ENCODE data around the gene SON. TPM values are rescaled to one million over a fixed set of nuclear protein-coding genes. Genes with fewer than 3 reads are reported as not detected.
A peak's percentile ranks its signal among the peaks of the same experiment; 100 is the strongest.
"Not testable (repeated sequence)": the region's sequence is repeated elsewhere in the genome, so short reads cannot be mapped to it uniquely, and the experiment has no call there.

The SON gene
- total RNA-seq: 100 to 1,000 TPM; 307 to 362 TPM

- peaks cover 29 to 37% of the 10 kb centered on the region in 2 donors for H3K4me1 Mint-ChIP-seq (ENCODE audit: low read depth in 2 of 2)
- peaks cover 11% of the 10 kb centered on the region for H3K36me3 Mint-ChIP-seq
- H3K27me3 Mint-ChIP-seq: no peaks in the 10 kb centered on the region
- H3K4me3 Mint-ChIP-seq: peak within 1 kb of the TSS; percentile 91
- DNase-seq (ENCODE audit: low spot score) (peak; percentile 100), ATAC-seq (peak; percentile 98)
- H3K9me3 Mint-ChIP-seq: no peaks in the 10 kb centered on the region
- peak within 1 kb of the TSS; percentile 94 to 99 for H3K27ac Mint-ChIP-seq
These were observed at the start of gene SON for GRCh38 chr21:33542640-33543504. Gene SON, plus strand, starts transcription at chr21:33543038. Its CDS starts 55 bp downstream, at chr21:33543093.

GRCh38 chr21:33493756-33494155 is 49.1 kb upstream of the SON start:
- DNase-seq (ENCODE audit: low spot score) (no peak), ATAC-seq (no peak)
- no peak overlapping the region for H3K27ac Mint-ChIP-seq
- no peaks in the 10 kb centered on the region for H3K36me3 Mint-ChIP-seq
- no peaks in the 10 kb centered on the region for H3K9me3 Mint-ChIP-seq
- H3K27me3 Mint-ChIP-seq: peaks cover 6 to 8% of the 10 kb centered on the region in 2 donors
- H3K4me3 Mint-ChIP-seq: no peak overlapping the region
- peaks cover 11 to 12% of the 10 kb centered on the region in 2 donors for H3K4me1 Mint-ChIP-seq (ENCODE audit: low read depth in 2 of 2)

- ATAC-seq: no peak
- no peaks in the 10 kb centered on the region for H3K9me3 Mint-ChIP-seq
These were observed 47.1 kb upstream of the SON start for GRCh38 chr21:33495743-33496142.

GRCh38 chr21:33496345-33496744 is 46.5 kb upstream of the SON start:
- Mint-ChIP-seq H3K27ac (no peak overlapping the region), H3K36me3 (no peaks in the 10 kb centered on the region), H3K9me3 (no peaks in the 10 kb centered on the region), H3K27me3 (peaks cover 6 to 8% of the 10 kb centered on the region in 2 donors), H3K4me1 (ENCODE audit: low read depth in 2 of 2) (peaks cover 6 to 8% of the 10 kb centered on the region in 2 donors), H3K4me3 (no peak overlapping the region)
- DNase-seq (ENCODE audit: low spot score) (no peak), ATAC-seq (no peak)

More at GRCh38 chr21:33495743-33496142, 47.1 kb upstream of the SON start:
- Mint-ChIP-seq H3K4me1 (ENCODE audit: low read depth in 2 of 2) (peaks cover 9 to 12% of the 10 kb centered on the region in 2 donors), H3K36me3 (no peaks in the 10 kb centered on the region), H3K4me3 (no peak overlapping the region), H3K27me3 (peaks cover 6 to 8% of the 10 kb centered on the region in 2 donors), H3K27ac (no peak overlapping the region)
- no peak for DNase-seq (ENCODE audit: low spot score)

- no peaks in the 10 kb centered on the region for H3K9me3 Mint-ChIP-seq
- H3K27me3 Mint-ChIP-seq: no peaks in the 10 kb centered on the region
- H3K4me1 Mint-ChIP-seq (ENCODE audit: low read depth in 2 of 2): no peaks in the 10 kb centered on the region
- H3K4me3 Mint-ChIP-seq: no peak overlapping the region
- DNase-seq (ENCODE audit: low spot score) (no peak), ATAC-seq (no peak)
- peaks cover 19% of the 10 kb centered on the region for H3K36me3 Mint-ChIP-seq
- no peak overlapping the region for H3K27ac Mint-ChIP-seq
These were observed 37.0 kb upstream of the SON start for GRCh38 chr21:33505833-33506232.

- not testable (repeated sequence) for H3K4me3 Mint-ChIP-seq; H3K27me3 Mint-ChIP-seq; H3K9me3 Mint-ChIP-seq; ATAC-seq; H3K4me1 Mint-ChIP-seq (ENCODE audit: low read depth in 2 of 2); H3K27ac Mint-ChIP-seq; DNase-seq (ENCODE audit: low spot score)
- peaks cover 21% of the 10 kb centered on the region for H3K36me3 Mint-ChIP-seq
These were observed 35.8 kb upstream of the SON start for GRCh38 chr21:33507003-33507402.

GRCh38 chr21:33510826-33511225 is 32.0 kb upstream of the SON start:
- peaks cover 7 to 17% of the 10 kb centered on the region in 2 donors for H3K4me1 Mint-ChIP-seq (ENCODE audit: low read depth in 2 of 2)
- no peaks in the 10 kb centered on the region for H3K9me3 Mint-ChIP-seq
- no peak for ATAC-seq
- no peak for DNase-seq (ENCODE audit: low spot score)
- no peaks in the 10 kb centered on the region for H3K27me3 Mint-ChIP-seq
- no peak overlapping the region for H3K27ac Mint-ChIP-seq
- H3K36me3 Mint-ChIP-seq: peaks cover 26% of the 10 kb centered on the region
- H3K4me3 Mint-ChIP-seq: no peak overlapping the region

- Mint-ChIP-seq H3K27me3 (no peaks in the 10 kb centered on the region), H3K4me3 (no peak overlapping the region), H3K4me1 (ENCODE audit: low read depth in 2 of 2) (peaks cover 7 to 21% of the 10 kb centered on the region in 2 donors), H3K27ac (no peak overlapping the region), H3K9me3 (no peaks in the 10 kb centered on the region), H3K36me3 (peaks cover 29% of the 10 kb centered on the region)
- no peak for ATAC-seq
- DNase-seq (ENCODE audit: low spot score): no peak
These were observed 31.2 kb upstream of the SON start for GRCh38 chr21:33511639-33512038.

GRCh38 chr21:33512481-33512880 is 30.4 kb upstream of the SON start:
- H3K27me3 Mint-ChIP-seq: no peaks in the 10 kb centered on the region
- H3K4me1 Mint-ChIP-seq (ENCODE audit: low read depth in 2 of 2): peaks cover 7 to 21% of the 10 kb centered on the region in 2 donors
- H3K4me3 Mint-ChIP-seq: no peak overlapping the region
- ATAC-seq: no peak
- no peak overlapping the region for H3K27ac Mint-ChIP-seq
- DNase-seq (ENCODE audit: low spot score): no peak
- H3K9me3 Mint-ChIP-seq: no peaks in the 10 kb centered on the region
- H3K36me3 Mint-ChIP-seq: peaks cover 31% of the 10 kb centered on the region

- H3K4me1 Mint-ChIP-seq (ENCODE audit: low read depth in 2 of 2): peaks cover 7 to 26% of the 10 kb centered on the region in 2 donors
- peaks cover 31% of the 10 kb centered on the region for H3K36me3 Mint-ChIP-seq
- H3K4me3 Mint-ChIP-seq: peak overlapping the region; percentile 7
- H3K27me3 Mint-ChIP-seq: no peaks in the 10 kb centered on the region
- H3K9me3 Mint-ChIP-seq: no peaks in the 10 kb centered on the region
- peak overlapping the region; percentile 6 to 76 for H3K27ac Mint-ChIP-seq
- DNase-seq (ENCODE audit: low spot score) (no peak), ATAC-seq (peak; percentile 60 to 92)
These were observed 28.6 kb upstream of the SON start for GRCh38 chr21:33514229-33514628.

GRCh38 chr21:33518899-33519298 is 23.9 kb upstream of the SON start:
- ATAC-seq (no peak), DNase-seq (ENCODE audit: low spot score) (no peak)
- no peaks in the 10 kb centered on the region for H3K27me3 Mint-ChIP-seq
- no peak overlapping the region for H3K27ac Mint-ChIP-seq
- H3K4me3 Mint-ChIP-seq: no peak overlapping the region
- peaks cover 25% of the 10 kb centered on the region for H3K36me3 Mint-ChIP-seq
- no peaks in the 10 kb centered on the region for H3K9me3 Mint-ChIP-seq
- H3K4me1 Mint-ChIP-seq (ENCODE audit: low read depth in 2 of 2): peaks cover 7 to 25% of the 10 kb centered on the region in 2 donors

- no peak for DNase-seq (ENCODE audit: low spot score)
- H3K27me3 Mint-ChIP-seq: no peaks in the 10 kb centered on the region
- H3K4me3 Mint-ChIP-seq: no peak overlapping the region
- peaks cover 0 to 5% of the 10 kb centered on the region in 2 donors for H3K4me1 Mint-ChIP-seq (ENCODE audit: low read depth in 2 of 2)
- no peak overlapping the region for H3K27ac Mint-ChIP-seq
- ATAC-seq: no peak
- H3K36me3 Mint-ChIP-seq: peaks cover 10% of the 10 kb centered on the region
- no peaks in the 10 kb centered on the region for H3K9me3 Mint-ChIP-seq
These were observed 20.4 kb upstream of the SON start for GRCh38 chr21:33522297-33522952.

GRCh38 chr21:33522953-33523349 is 19.9 kb upstream of the SON start:
- Mint-ChIP-seq H3K27me3 (no peaks in the 10 kb centered on the region), H3K4me1 (ENCODE audit: low read depth in 2 of 2) (peaks cover 0 to 5% of the 10 kb centered on the region in 2 donors), H3K36me3 (peaks cover 10% of the 10 kb centered on the region), H3K4me3 (no peak overlapping the region), H3K27ac (no peak overlapping the region), H3K9me3 (no peaks in the 10 kb centered on the region)
- ATAC-seq (no peak), DNase-seq (ENCODE audit: low spot score) (no peak)

- H3K27ac Mint-ChIP-seq: no peak overlapping the region
- H3K4me3 Mint-ChIP-seq: no peak overlapping the region
- no peaks in the 10 kb centered on the region for H3K9me3 Mint-ChIP-seq
- no peaks in the 10 kb centered on the region for H3K27me3 Mint-ChIP-seq
- peaks cover 0 to 6% of the 10 kb centered on the region in 2 donors for H3K4me1 Mint-ChIP-seq (ENCODE audit: low read depth in 2 of 2)
- peaks cover 41% of the 10 kb centered on the region for H3K36me3 Mint-ChIP-seq
- ATAC-seq (no peak), DNase-seq (ENCODE audit: low spot score) (no peak)
These were observed 11.8 kb upstream of the SON start for GRCh38 chr21:33531007-33531406.
